ENCODE results near the gene YBX2.

Gene YBX2

GRCh38 chr17:7295230-7296180 is 1.1 kb upstream of the YBX2 start:
- DNase-seq: peak; percentile 21

DNA sequence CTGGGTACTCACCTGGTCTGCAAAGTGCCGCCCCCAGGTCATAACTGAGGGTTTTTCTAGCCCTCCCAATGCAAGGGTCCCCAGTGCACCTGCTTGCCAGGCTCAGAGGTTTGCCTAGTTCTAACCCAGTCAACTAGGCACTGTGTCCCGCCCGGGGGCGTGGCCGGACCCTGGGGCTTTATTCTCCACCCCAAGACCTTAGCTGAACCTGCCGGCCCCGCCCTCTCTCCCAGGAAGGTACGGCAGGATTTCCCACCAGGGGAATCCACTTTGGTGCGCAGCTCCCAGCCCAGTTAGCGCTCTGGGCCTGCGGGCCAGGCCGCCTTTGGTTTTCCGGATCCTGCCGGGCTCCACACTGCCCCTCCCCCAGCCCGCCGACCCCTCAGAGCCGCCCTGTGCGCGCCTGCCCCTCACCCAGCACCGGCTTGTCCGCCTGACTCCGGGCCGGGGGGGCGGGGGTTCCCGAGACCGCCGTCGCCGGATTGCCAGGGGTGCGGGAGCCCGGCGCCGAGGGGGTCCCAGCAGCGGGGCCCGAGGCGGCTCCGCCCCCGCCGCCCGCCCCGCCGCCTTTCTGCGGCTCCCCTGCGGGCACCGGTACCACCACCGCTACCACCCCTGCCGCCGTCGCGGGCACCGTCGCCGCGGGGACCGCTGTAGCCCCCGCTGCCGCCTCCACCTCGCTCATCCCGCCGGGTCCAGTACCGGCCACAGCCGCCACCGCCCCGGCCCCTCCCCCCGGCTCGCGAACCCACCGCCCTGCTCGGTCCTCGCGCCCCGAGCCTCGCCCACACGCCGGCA is 424 bp downstream of the YBX2 start:
- peak; percentile 21 for DNase-seq

DNA sequence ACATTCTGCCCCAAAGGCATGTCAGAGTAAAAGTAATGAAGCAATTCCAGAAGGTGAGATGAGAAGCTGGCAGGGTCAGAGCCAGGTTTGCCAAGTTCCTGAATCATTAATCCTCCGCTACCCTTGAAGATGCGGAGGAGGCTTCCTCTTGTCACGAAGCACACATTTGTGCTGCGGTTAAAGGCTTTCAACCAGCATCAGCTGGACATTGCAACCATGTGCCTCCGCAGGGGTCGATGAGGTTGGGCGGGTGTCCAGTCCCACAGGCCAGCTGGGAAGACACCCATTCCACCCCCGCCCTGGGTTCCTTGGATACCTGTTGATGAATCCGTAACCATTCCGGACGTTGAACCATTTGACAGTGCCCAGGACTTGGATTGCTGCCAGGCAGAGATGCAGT is 1.3 kb downstream of the YBX2 start:
- no peak for DNase-seq

GRCh38 chr17:7292729-7293128 is 1.7 kb downstream of the YBX2 start:
- no peak for DNase-seq

GRCh38 chr17:7292194-7292593 is 2.2 kb downstream of the YBX2 start:
- DNase-seq: no peak

DNA sequence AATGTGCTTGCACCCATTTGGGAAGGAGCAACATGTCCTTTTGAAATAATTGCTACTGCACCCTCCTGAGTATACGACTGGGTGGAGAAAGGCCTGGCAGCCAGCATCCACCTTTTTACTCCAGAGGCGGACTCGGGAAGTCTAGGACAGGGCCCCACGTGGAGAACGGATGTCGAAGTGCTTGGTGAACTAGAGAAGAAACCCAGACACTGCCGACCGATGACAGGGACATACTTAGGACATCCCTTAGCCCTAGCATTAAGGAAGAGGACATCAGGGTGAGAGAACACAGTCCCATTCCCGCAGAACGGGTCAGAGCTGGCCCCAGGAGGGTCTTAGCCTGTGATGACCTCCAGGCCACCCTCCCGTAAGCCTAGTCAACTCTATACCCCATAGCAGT is 3.8 kb downstream of the YBX2 start:
- DNase-seq: no peak

- no peak for DNase-seq
Measured at GRCh38 chr17:7290166-7290565, 4.3 kb downstream of the YBX2 start.

- no peak for DNase-seq
Measured at GRCh38 chr17:7289256-7290032, 5.0 kb downstream of the YBX2 start.

GRCh38 chr17:7285679-7286078 is 8.8 kb downstream of the YBX2 start:
- DNase-seq: no peak

DNA sequence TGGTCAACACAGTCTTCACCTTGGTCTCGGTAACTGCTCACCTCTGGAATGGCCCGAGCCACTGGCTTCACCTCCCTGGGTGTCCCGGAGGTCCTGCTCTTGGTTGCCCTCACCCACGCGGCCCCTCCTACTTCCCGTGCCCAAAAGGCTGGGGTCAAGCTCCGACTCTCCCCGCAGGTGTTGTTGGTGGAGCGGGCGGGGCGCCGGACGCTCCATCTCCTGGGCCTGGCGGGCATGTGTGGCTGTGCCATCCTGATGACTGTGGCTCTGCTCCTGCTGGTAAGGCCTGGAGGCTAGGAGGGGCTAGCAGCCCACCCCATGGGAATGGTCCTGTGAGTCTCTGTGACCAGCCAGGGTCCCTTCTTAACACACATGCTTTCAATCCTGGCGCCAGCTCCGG is 9.5 kb downstream of the YBX2 start:
- DNase-seq: no peak

GRCh38 chr17:7283471-7284216 is 10.8 kb downstream of the YBX2 start:
- DNase-seq: no peak

DNA sequence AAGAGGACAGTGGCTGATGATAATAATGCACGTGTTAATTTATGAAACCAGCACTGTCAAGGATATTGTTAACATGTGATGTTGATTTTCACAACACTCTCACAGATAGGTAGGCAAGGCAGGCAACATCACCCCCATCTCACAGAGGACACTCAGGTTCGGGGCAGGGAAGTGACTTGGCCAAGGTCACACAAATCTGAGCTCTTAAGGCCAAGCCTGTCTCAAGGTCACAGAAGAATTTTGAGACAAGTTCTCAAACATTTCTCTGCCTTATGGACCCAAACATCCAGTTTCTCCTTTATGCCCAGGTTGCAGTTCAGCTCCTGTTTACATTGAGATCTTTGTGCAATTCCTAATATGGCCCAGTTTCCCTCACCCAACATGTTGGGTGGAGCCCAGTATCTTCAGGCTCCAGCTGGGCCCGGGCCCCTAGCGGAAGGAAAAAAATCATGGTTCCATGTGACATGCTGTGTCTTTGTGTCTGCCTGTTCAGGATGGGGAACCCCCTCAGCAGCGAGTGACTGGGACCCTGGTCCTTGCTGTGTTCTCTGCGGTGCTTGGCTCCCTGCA is 11.6 kb downstream of the YBX2 start:
- no peak for DNase-seq

GRCh38 chr17:7281953-7282751 is 12.3 kb downstream of the YBX2 start:
- peak; percentile 50 for DNase-seq

DNA sequence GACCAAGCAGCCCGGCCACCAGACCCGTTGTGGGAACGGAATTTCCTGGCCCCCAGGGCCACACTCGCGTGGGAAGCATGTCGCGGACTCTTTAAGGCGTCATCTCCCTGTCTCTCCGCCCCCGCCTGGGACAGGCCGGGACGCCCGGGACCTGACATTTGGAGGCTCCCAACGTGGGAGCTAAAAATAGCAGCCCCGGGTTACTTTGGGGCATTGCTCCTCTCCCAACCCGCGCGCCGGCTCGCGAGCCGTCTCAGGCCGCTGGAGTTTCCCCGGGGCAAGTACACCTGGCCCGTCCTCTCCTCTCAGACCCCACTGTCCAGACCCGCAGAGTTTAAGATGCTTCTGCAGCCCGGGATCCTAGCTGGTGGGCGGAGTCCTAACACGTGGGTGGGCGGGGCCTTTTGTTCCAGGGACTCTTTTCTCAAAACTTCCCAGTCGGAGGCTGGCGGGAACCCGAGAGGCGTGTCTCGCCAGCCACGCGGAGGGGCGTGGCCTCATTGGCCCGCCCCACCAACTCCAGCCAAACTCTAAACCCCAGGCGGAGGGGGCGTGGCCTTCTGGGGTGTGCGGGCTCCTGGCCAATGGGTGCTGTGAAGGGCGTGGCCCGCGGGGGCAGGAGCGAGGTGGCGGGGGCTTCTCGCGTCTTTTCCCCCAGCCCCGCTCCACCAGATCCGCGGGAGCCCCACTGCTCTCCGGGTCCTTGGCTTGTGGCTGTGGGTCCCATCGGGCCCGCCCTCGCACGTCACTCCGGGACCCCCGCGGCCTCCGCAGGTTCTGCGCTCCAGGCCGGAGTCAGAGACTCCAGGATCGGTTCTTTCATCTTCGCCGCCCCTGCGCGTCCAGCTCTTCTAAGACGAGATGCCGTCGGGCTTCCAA is 13.1 kb downstream of the YBX2 start, which contains the start of gene SLC2A4:
Gene SLC2A4 (plus strand): TSS at position 645 of the 879 bp plus-strand sequence. CDS start 217 bp downstream, at position 862.
- DNase-seq: peak; percentile 94

GRCh38 chr17:7280519-7281073 is 13.8 kb downstream of the YBX2 start:
- DNase-seq: peak; percentile 90

GRCh38 chr17:7279448-7279847 is 15.0 kb downstream of the YBX2 start:
- no peak for DNase-seq

DNA sequence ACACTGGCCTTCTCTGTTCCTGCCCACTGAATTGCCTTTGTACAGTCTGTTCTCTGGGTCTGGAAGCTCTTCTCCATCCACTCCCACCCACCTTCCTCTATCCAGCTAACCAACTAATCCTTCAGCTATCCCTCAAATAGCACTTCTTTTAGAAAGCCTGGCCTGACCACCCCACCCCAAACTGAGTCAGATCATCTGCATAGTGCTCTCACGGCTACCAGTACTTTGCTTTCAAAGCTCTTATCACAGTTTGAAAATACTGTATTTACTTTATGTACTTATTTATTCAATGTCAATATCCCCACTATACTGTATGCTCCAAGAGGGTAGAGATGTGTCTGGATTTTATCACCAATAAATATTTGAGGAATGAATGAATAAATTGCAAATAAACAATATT is 27.7 kb downstream of the YBX2 start:
- DNase-seq: no peak

- DNase-seq: no peak
Measured at GRCh38 chr17:7263801-7264078, 30.7 kb downstream of the YBX2 start.

DNA sequence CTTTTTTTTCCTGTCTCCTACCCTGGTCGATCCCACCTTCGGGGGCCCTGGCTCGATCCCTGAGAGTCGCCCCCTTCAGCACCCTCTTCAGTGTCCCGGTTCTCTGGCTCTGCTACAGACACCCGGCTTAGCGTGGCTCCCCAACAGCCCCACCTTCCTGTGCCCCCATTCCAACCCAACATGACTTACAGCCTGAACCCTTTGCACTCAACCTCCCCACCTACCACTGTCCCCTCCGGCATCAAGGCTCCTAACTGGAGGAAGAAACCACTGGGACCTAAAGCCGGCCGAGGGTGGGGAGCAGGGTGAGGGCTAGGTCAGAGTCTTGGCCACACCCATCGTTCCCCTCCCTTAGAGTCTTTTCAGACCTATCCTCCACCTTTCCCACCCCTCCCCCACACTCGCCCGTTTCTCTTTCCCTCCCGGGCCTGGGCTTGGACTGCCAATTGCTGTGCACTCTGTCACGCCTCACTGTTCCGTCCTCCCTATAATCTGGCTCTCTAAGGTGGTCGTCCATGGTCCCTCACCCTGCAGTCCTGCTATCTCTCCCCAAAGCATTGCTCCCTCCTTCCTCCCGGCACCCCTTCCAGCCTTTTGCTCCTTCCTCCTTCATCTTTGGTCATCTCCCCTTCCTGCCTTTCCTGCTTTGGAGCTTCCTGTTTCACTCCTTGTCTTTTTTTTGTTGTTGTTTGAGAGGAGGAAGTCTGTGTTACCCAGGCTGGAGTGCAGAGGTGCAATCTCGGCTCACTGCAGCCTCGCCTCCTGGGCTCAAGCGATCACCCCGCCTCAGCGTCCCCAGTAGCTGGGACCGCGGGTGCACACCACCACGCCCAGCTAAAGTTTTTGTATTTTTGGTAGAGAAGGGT is 31.3 kb downstream of the YBX2 start:
- peak; percentile 24 for DNase-seq
